H1 (cell line): ENCODE results near the gene SLC22A23.

Source experiments
- BCL11A ChIP-seq, 2 experiments: IDR thresholded peaks; one replicate each; pipeline ENCODE4 v1.6.1; 2011; ENCODE audit warnings: low read depth in 2 of 2, low read length in 2 of 2, mild to moderate bottlenecking in 2 of 2
- CBX5 ChIP-seq: fragments of 300-800, 300-1000 bp; sonication (generic); IDR thresholded peaks from 2 replicates; pipeline ENCODE4 v1.7.1; 2016; ENCODE audit warnings: antibody characterized with exemption, low read length, low read depth
- CREB1 ChIP-seq: IDR thresholded peaks from 2 replicates; pipeline ENCODE4 v1.6.1; 2012; ENCODE audit warnings: inconsistent platforms
- CTCF ChIP-seq, 3 experiments: IDR thresholded peaks; 1 replicate in 2 of 3; 2 replicates in 1 of 3; pipeline versions ENCODE4 v1.5.1 to v1.6.1; 2011; ENCODE audit warnings: low read length in 3 of 3, mild to moderate bottlenecking in 3 of 3, inconsistent platforms in 2 of 3, low read depth in 1 of 3, moderate library complexity in 1 of 3; ENCODE audit not compliant: insufficient read depth in 1 of 3; ENCODE audit errors: control extremely low read depth in 1 of 3
- MAX ChIP-seq: IDR thresholded peaks from 2 replicates; pipeline ENCODE4 v1.6.1; 2012; ENCODE audit warnings: inconsistent platforms
- POLR2A ChIP-seq, 2 experiments: IDR thresholded peaks; 1 replicate in 1 of 2; 2 replicates in 1 of 2; pipeline ENCODE4 v1.6.1; 2011; ENCODE audit warnings: low read depth in 2 of 2, low read length in 2 of 2, mild to moderate bottlenecking in 2 of 2; ENCODE audit errors: control extremely low read depth in 1 of 2
- POLR2AphosphoS5 ChIP-seq: IDR thresholded peaks from 2 replicates; pipeline ENCODE4 v1.6.1; 2011; ENCODE audit warnings: low read depth, low read length
- SIX5 ChIP-seq: IDR thresholded peaks from 2 replicates; pipeline ENCODE4 v1.6.1; 2011; ENCODE audit warnings: mild to moderate bottlenecking, low read depth, low read length
- SP1 ChIP-seq: IDR thresholded peaks from 2 replicates; pipeline ENCODE4 v1.6.1; 2011; ENCODE audit warnings: low read depth, low read length
- USF2 ChIP-seq: IDR thresholded peaks from 2 replicates; pipeline ENCODE4 v1.6.1; 2011; ENCODE audit warnings: low read length, improper control_type of control experiment

DNA sequence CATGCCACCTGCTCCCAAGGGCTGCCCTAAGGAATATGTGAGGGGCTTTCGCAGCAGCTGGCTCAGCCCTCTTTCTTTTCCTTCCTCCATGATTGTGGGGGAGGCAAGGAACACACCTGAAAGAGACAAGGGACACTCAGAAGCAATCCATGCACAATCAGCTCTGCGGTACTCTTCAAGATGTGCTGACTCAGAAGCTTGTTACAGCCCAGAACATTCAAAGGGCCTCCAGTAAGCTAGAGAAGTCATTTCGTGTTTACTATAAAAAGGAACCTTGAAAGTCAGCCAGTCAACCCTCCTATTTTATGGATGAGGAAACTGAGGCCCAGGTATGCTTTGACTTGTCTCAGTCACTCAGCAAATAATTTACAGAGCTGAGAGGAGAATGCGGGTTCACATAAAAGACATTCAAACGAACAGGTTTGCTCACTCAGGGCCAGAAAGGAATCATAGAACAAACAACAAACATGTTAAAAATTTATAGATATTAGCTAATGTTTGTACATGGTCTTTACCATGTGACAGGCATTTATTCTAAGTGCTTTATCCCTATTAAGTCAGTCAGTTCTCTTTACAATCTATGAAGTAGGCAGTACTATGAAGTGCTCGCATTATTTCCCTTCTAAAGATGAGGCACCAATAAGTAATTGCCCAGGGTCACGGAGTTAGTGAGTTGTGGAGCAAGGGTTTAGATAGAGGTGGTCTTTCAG is 37.7 kb upstream of the SLC22A23 start:
- TF ChIP-seq POLR2AphosphoS5 = no peak
- TF ChIP-seq CTCF (IDR thresholded peaks at IDR 0.05; ENCODE audit: control extremely low read depth in 1 of 3, insufficient read depth in 1 of 3, low read depth in 1 of 3, low read length in 3 of 3) = no peak
- no peak for TF ChIP-seq CBX5
- TF ChIP-seq SP1 = no peak
- TF ChIP-seq MAX = no peak
- no peak for TF ChIP-seq CREB1
- no peak for TF ChIP-seq BCL11A (IDR thresholded peaks at IDR 0.05; ENCODE audit: low read depth in 2 of 2, low read length in 2 of 2)
- TF ChIP-seq SIX5 = no peak
- TF ChIP-seq POLR2A (IDR thresholded peaks at IDR 0.05; ENCODE audit: control extremely low read depth in 1 of 2, low read depth in 2 of 2, low read length in 2 of 2) = no peak
- TF ChIP-seq USF2 = no peak
